Uterus (tissue), 4 donors: ENCODE results near the gene TSSK2. TPM values are rescaled to one million over a fixed set of nuclear protein-coding genes. Genes with fewer than 3 reads are reported as not detected.

Experiments
- DNase-seq, 2 donors: peaks; one replicate each; pipeline ENCODE4 v3.0.0-alpha.2; 2019 to 2020
- H3K27ac ChIP-seq, 2 donors: fragments of 200-600 bp; sonication (generic); 1 replicate in 1 of 2; 2 replicates in 1 of 2; pipeline ENCODE4 v1.5.1; 2016 to 2018
- H3K27me3 ChIP-seq, 2 donors: fragments of 200-600 bp; sonication (generic); one replicate each; pipeline ENCODE4 v1.5.1; 2018 to 2019; ENCODE audit warnings: control low read depth in 1 of 2
- H3K36me3 ChIP-seq, 2 donors: fragments of 200-600 bp; sonication (generic); one replicate each; pipeline ENCODE4 v1.5.1; 2019; ENCODE audit warnings: control low read depth in 1 of 2
- H3K4me1 ChIP-seq, 2 donors: fragments of 200-600 bp; sonication (generic); one replicate each; pipeline ENCODE4 v1.5.1; 2018 to 2019; ENCODE audit warnings: control low read depth in 1 of 2
- H3K4me3 ChIP-seq, 2 donors: fragments of 200-600 bp; sonication (generic); 1 replicate in 1 of 2; 2 replicates in 1 of 2; pipeline ENCODE4 v1.5.1; 2018 to 2019; ENCODE audit warnings: mild to moderate bottlenecking in 1 of 2
- H3K9me3 ChIP-seq, 2 donors: fragments of 200-600 bp; sonication (generic); one replicate each; pipeline ENCODE4 v1.5.1; 2019; ENCODE audit warnings: control low read depth in 1 of 2
- POLR2A ChIP-seq, 2 donors: fragments of 450-650 bp; IDR thresholded peaks; one replicate each; pipeline ENCODE4 v1.6.1; 2016; ENCODE audit warnings: antibody characterized with exemption in 2 of 2, mild to moderate bottlenecking in 1 of 2, moderate library complexity in 1 of 2
- intact Hi-C: fragments of 100-400 bp; cut with DNase I; formaldehyde crosslinking; loops from one replicate; pipeline ENCODE4 v1.15.1; 2023; ENCODE audit warnings: low total_unique reads
- total RNA-seq, 4 donors: library from RNA; depleted of rRNA in 3 of 4; stranded (reverse); fragments of >200 nt in 3 of 4; gene quantifications; one replicate each; pipeline versions ENCODE4 v1.1.0 to v1.2.4, GENCODE V29; 2014 to 2023
- TF ChIP-seq, protein P1 (sequence below), 4 experiments: fragments of 200-600 bp in 2 of 4; fragments of 450-650 bp in 2 of 4; sonication (generic) in 2 of 4; IDR thresholded peaks; one replicate each; pipeline ENCODE4 v1.5.1; 2016 to 2019; ENCODE audit warnings: antibody characterized with exemption in 4 of 4, mild to moderate bottlenecking in 2 of 4, moderate library complexity in 1 of 4
- donor health status: DM: yes; HTN: yes; CAD: no.

TSSK2 gene
- total RNA-seq, 4 donors from 2014 or later, result 0.30 TPM; not detected in 3

DNA sequence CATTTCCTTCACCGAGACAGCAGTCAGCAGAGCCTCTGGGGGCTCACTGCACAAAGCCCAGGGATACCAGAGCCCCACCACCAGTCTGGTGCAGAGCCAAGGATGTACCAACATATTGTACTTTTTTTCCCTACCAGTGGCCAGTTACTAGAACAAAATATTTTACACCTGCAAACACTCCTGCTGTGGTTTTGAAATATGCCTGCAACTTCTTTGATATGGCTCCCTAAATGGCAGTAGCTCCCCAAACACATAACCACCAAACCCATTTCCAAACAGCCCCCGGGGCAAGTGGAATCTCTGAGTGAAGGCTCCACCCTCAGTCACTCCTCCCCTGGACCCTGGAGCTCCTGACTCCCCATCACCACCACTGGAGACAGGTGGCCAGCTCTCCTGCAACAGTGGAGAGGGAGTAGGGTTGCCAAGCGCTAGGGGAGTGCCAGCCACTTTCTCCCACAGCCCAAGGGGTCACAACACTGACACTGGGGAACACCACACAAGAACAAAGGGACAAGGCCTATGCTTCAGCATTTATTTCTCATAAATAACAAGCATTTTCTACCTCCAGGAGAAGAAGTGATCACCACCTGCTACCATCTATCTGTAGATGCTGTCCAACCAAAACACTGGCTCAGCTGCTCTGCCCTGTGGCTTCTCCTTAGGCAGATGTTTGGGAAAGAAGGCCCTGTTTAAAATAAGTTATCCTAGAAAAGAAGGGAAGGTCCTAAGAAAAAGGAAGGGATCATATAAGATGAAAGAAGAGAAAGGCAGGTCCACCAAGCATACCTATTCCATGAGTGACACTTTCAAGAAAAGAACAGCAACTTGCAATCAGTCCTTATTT is 24.0 kb upstream of the TSSK2 start:
- H3K4me1 ChIP-seq, result peaks cover 0 to 12% of the 10 kb centered on the region in 2 donors
- H3K9me3 ChIP-seq, result no peaks in the 10 kb centered on the region
- no peak overlapping the region for H3K27ac ChIP-seq
- intact Hi-C loops, result no loop called here
- DNase-seq, result no peak
- H3K27me3 ChIP-seq, result no peaks in the 10 kb centered on the region
- no peaks in the 10 kb centered on the region for H3K36me3 ChIP-seq
- no peak overlapping the region for H3K4me3 ChIP-seq
- no peak for TF ChIP-seq POLR2A (IDR thresholded peaks at IDR 0.05)
- TF ChIP-seq, protein P1, sequence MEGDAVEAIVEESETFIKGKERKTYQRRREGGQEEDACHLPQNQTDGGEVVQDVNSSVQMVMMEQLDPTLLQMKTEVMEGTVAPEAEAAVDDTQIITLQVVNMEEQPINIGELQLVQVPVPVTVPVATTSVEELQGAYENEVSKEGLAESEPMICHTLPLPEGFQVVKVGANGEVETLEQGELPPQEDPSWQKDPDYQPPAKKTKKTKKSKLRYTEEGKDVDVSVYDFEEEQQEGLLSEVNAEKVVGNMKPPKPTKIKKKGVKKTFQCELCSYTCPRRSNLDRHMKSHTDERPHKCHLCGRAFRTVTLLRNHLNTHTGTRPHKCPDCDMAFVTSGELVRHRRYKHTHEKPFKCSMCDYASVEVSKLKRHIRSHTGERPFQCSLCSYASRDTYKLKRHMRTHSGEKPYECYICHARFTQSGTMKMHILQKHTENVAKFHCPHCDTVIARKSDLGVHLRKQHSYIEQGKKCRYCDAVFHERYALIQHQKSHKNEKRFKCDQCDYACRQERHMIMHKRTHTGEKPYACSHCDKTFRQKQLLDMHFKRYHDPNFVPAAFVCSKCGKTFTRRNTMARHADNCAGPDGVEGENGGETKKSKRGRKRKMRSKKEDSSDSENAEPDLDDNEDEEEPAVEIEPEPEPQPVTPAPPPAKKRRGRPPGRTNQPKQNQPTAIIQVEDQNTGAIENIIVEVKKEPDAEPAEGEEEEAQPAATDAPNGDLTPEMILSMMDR (IDR thresholded peaks at IDR 0.05), result no peak

DNA sequence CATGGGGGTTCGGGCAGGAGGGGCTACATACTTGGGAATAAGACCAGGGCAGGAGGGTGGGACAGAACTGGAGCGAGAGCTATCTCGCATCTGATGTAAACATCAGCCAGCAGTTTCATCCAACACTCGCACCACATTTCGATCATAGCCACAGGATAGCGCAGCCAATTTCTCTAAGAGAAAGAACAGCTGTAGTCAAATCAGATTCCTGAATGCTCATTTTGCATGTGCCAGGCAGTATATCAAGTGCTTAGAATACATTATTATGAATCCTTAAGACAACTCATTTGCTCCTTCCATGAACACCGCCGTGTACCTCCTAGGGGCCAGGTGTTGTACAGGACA is 23.4 kb upstream of the TSSK2 start:
- TF ChIP-seq, protein P1 (IDR thresholded peaks at IDR 0.05), result no peak
- TF ChIP-seq POLR2A (IDR thresholded peaks at IDR 0.05), result no peak
- H3K36me3 ChIP-seq, result no peaks in the 10 kb centered on the region
- no peak overlapping the region for H3K27ac ChIP-seq
- H3K4me1 ChIP-seq, result peaks cover 0 to 12% of the 10 kb centered on the region in 2 donors
- H3K9me3 ChIP-seq, result no peaks in the 10 kb centered on the region
- intact Hi-C loops, result no loop called here
- DNase-seq, result no peak
- no peaks in the 10 kb centered on the region for H3K27me3 ChIP-seq
- no peak overlapping the region for H3K4me3 ChIP-seq

DNA sequence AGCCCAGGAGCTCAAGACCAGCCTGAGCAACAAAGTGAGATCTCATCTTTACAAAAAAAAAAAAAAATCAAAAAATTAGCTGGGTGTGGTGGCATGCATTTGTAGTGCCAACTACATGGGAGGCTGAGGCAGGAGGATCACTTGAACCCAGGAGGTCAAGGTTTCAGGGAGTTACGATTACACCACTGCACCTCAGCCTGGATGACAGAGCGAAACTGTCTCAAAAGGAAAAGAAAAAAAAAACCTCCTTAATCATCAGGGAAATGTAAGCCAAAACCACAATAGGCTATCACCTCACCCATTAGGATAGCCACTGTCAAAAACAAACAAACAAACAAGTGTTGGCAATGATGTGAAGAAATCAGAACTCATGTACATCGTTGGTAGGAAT is 22.3 kb upstream of the TSSK2 start:
- H3K27ac ChIP-seq, result no peak overlapping the region
- no peak overlapping the region for H3K4me3 ChIP-seq
- H3K36me3 ChIP-seq, result no peaks in the 10 kb centered on the region
- intact Hi-C loops, result no loop called here
- no peaks in the 10 kb centered on the region for H3K27me3 ChIP-seq
- peaks cover 0 to 12% of the 10 kb centered on the region in 2 donors for H3K4me1 ChIP-seq
- TF ChIP-seq, protein P1 (IDR thresholded peaks at IDR 0.05), result no peak
- no peak for TF ChIP-seq POLR2A (IDR thresholded peaks at IDR 0.05)
- H3K9me3 ChIP-seq, result no peaks in the 10 kb centered on the region
- DNase-seq, result no peak

DNA sequence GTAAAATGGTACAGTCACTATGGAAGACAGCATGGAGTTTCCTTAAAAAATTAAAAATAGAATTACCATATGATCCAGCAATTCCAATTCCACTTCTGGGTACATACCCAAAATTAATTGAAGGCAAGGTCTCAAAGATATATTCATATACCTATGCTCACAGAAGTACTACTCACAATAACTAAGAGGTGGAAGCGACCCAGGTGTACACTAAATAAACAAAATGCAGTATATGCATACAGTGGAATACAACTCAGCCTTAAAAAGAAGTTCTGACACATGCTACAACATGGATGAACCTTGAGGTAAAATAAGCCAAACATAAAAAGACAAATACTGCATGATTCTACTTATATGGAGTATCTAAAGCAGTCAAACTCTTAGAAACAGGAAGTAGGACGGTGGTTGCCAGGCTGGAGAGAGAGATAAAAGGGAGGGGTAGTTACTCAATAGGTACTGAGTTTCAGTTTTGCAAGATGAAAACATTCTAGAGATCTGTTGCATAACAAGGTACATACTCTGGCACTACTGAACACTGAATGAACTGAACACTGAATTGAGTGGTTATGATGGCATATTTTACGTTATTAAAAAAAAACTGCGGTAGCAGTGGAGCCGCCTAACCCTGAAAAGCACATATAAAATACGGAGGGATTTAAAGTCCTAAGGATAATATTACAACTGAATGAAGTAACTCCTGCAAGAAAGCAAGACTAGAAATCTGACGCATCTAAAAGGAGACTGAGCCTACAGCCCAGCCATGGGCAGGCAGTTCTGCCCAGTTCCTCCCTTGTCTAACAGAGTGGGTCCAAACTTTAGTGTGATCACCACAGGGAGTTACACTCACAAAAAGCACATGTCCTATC is 21.7 kb upstream of the TSSK2 start:
- Histone ChIP-seq H3K27me3 (no peaks in the 10 kb centered on the region), H3K4me3 (no peak overlapping the region), H3K4me1 (peaks cover 0 to 12% of the 10 kb centered on the region in 2 donors), H3K27ac (no peak overlapping the region), H3K9me3 (no peaks in the 10 kb centered on the region), H3K36me3 (no peaks in the 10 kb centered on the region)
- DNase-seq, result no peak
- no peak for TF ChIP-seq POLR2A (IDR thresholded peaks at IDR 0.05)
- TF ChIP-seq, protein P1 (IDR thresholded peaks at IDR 0.05), result no peak
- intact Hi-C loops, result no loop called here

DNA sequence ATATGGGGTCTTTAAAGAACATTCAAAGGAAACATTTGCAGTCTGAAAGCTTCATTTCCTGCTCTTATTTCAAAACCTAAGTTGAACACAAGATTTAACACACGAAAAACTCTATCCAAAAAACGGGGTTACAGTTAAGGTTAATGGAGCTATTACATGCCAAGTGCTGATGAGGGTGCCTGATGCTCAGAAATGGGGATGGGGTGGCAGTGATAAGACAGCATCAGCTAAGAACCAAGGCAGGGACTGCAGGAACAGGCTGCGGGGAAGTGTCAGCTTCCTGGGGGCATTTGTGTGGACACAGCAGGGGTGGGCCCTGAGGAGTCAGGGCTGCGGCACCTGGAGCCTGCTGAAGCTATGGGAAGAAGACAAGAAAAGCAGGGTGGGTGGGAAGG is 21.0 kb upstream of the TSSK2 start:
- no peaks in the 10 kb centered on the region for H3K9me3 ChIP-seq
- H3K27me3 ChIP-seq, result no peaks in the 10 kb centered on the region
- no peak overlapping the region for H3K27ac ChIP-seq
- intact Hi-C loops, result no loop called here
- H3K4me1 ChIP-seq, result peaks cover 0 to 12% of the 10 kb centered on the region in 2 donors
- no peak overlapping the region for H3K4me3 ChIP-seq
- no peak for DNase-seq
- TF ChIP-seq, protein P1 (IDR thresholded peaks at IDR 0.05), result no peak
- TF ChIP-seq POLR2A (IDR thresholded peaks at IDR 0.05), result no peak
- H3K36me3 ChIP-seq, result no peaks in the 10 kb centered on the region
